ENCODE measurements around the gene SMARCA4. TPM values are rescaled to one million over a fixed set of nuclear protein-coding genes. Genes with fewer than 3 reads are reported as not detected.

SMARCA4 gene
- total RNA-seq, 6 experiments from 2014 or later = 105 to 116 (median 114) TPM

GRCh38 chr19:11025445-11025844, 64.6 kb downstream of the SMARCA4 start:
- no peaks in the 10 kb centered on the region for H3K4me1 Mint-ChIP-seq (ENCODE audit: low read depth)
- DNase-seq = no peak
- peaks cover 5% of the 10 kb centered on the region; the same call in 1 of the 2 replicates for H3K36me3 Mint-ChIP-seq (ENCODE audit: low read depth)
- no peaks in the 10 kb centered on the region for H3K9me3 Mint-ChIP-seq
- H3K27ac Mint-ChIP-seq = no peak overlapping the region
- no peaks in the 10 kb centered on the region; the same call in none of the 2 replicates for H3K27me3 Mint-ChIP-seq (ENCODE audit: insufficient read depth)
- TF ChIP-seq, protein P1, sequence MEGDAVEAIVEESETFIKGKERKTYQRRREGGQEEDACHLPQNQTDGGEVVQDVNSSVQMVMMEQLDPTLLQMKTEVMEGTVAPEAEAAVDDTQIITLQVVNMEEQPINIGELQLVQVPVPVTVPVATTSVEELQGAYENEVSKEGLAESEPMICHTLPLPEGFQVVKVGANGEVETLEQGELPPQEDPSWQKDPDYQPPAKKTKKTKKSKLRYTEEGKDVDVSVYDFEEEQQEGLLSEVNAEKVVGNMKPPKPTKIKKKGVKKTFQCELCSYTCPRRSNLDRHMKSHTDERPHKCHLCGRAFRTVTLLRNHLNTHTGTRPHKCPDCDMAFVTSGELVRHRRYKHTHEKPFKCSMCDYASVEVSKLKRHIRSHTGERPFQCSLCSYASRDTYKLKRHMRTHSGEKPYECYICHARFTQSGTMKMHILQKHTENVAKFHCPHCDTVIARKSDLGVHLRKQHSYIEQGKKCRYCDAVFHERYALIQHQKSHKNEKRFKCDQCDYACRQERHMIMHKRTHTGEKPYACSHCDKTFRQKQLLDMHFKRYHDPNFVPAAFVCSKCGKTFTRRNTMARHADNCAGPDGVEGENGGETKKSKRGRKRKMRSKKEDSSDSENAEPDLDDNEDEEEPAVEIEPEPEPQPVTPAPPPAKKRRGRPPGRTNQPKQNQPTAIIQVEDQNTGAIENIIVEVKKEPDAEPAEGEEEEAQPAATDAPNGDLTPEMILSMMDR (IDR thresholded peaks at IDR 0.05) = no peak
- no peak overlapping the region for H3K4me3 Mint-ChIP-seq

GRCh38 chr19:11025997-11026396, 65.2 kb downstream of the SMARCA4 start:
- no peak for DNase-seq
- TF ChIP-seq, protein P1 (IDR thresholded peaks at IDR 0.05) = no peak
- Mint-ChIP-seq H3K36me3 (ENCODE audit: low read depth) (peaks cover 5% of the 10 kb centered on the region; the same call in 1 of the 2 replicates), H3K27ac (no peak overlapping the region), H3K27me3 (ENCODE audit: insufficient read depth) (no peaks in the 10 kb centered on the region; the same call in none of the 2 replicates), H3K9me3 (no peaks in the 10 kb centered on the region), H3K4me3 (no peak overlapping the region), H3K4me1 (ENCODE audit: low read depth) (no peaks in the 10 kb centered on the region)

- Mint-ChIP-seq H3K4me1 (ENCODE audit: low read depth) (no peaks in the 10 kb centered on the region), H3K9me3 (no peaks in the 10 kb centered on the region), H3K4me3 (no peak overlapping the region), H3K27ac (no peak overlapping the region), H3K27me3 (ENCODE audit: insufficient read depth) (no peaks in the 10 kb centered on the region; the same call in 1 of the 2 replicates), H3K36me3 (ENCODE audit: low read depth) (peaks cover 13% of the 10 kb centered on the region; the same call in 1 of the 2 replicates)
- TF ChIP-seq, protein P1 (IDR thresholded peaks at IDR 0.05) = no peak
- no peak for DNase-seq
Observed at GRCh38 chr19:11027381-11027780, 66.6 kb downstream of the SMARCA4 start.

DNA sequence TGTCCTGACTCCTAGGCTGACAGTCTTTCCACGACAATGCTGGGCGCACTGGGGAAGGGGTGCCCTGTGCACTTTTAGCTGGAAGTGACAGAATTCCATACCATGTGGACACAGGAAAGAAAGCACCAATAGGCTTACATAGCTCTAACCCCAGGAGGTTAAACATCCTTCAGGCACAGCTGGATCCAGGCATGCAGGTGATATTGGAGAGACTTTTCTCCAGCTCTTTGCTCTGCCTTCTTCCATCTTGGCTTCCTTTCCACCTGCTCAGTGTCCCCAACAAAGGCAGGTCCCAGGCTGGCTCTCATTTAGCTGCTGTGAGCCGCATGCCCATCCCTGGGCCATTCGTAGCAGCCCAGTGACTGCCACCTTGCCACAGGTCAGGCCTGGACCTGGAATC, 67.3 kb downstream of the SMARCA4 start:
- no peak overlapping the region for H3K27ac Mint-ChIP-seq
- no peak overlapping the region for H3K4me3 Mint-ChIP-seq

GRCh38 chr19:11031421-11032070, 70.7 kb downstream of the SMARCA4 start:
- peaks cover 22% of the 10 kb centered on the region for H3K36me3 Mint-ChIP-seq (ENCODE audit: low read depth)
- no peaks in the 10 kb centered on the region for H3K9me3 Mint-ChIP-seq
- DNase-seq = no peak
- H3K27me3 Mint-ChIP-seq (ENCODE audit: insufficient read depth) = peaks cover 5% of the 10 kb centered on the region; the same call in 1 of the 2 replicates
- no peak overlapping the region for H3K4me3 Mint-ChIP-seq
- no peak overlapping the region for H3K27ac Mint-ChIP-seq
- H3K4me1 Mint-ChIP-seq (ENCODE audit: low read depth) = no peaks in the 10 kb centered on the region
- TF ChIP-seq, protein P1 (IDR thresholded peaks at IDR 0.05) = no peak

More for the DNA sequence above, 67.3 kb downstream of the SMARCA4 start:
- H3K27me3 Mint-ChIP-seq (ENCODE audit: insufficient read depth) = no peaks in the 10 kb centered on the region; the same call in 1 of the 2 replicates
- H3K36me3 Mint-ChIP-seq (ENCODE audit: low read depth) = peaks cover 13% of the 10 kb centered on the region
- no peaks in the 10 kb centered on the region for H3K4me1 Mint-ChIP-seq (ENCODE audit: low read depth)
- TF ChIP-seq, protein P1 (IDR thresholded peaks at IDR 0.05) = no peak
- H3K9me3 Mint-ChIP-seq = no peaks in the 10 kb centered on the region
- DNase-seq = no peak

Measured in HFFc6 (cell line).